IPS DF 6.9 (cell line): ENCODE measurements around the gene ASB6.

Source experiments
- DNase-seq: peaks from one replicate; pipeline ENCODE4 v3.0.0-alpha.2; 2013; ENCODE audit warnings: low read depth, low spot score
- H3K27ac ChIP-seq: one replicate; pipeline ENCODE4 v1.5.1; 2013; ENCODE audit warnings: low read length, control low read depth
- H3K27me3 ChIP-seq: 2 replicates; pipeline ENCODE4 v1.6.1; 2013; ENCODE audit warnings: mild to moderate bottlenecking, low read length; ENCODE audit not compliant: control insufficient read depth, insufficient read depth
- H3K36me3 ChIP-seq: 2 replicates; pipeline ENCODE4 v1.6.1; 2013; ENCODE audit warnings: low read length; ENCODE audit not compliant: control insufficient read depth, insufficient read depth
- H3K4me1 ChIP-seq: 2 replicates; pipeline ENCODE4 v1.6.1; 2013; ENCODE audit warnings: low read length; ENCODE audit not compliant: control insufficient read depth, insufficient read depth
- H3K4me3 ChIP-seq: 2 replicates; pipeline ENCODE4 v1.5.1; 2013; ENCODE audit warnings: mild to moderate bottlenecking, low read length
- H3K9me3 ChIP-seq: 2 replicates; pipeline ENCODE4 v1.6.1; 2013; ENCODE audit warnings: low read length, inconsistent platforms; ENCODE audit not compliant: control insufficient read depth, insufficient read depth
- WGBS: extraction: QIAGEN DNeasy Blood & Tissue Kit; methylation state at CpG from one replicate; pipeline ENCODE4 v1.1.7; 2013; ENCODE audit warnings: mixed read lengths, missing lambda C conversion rate; ENCODE audit not compliant: insufficient read length, insufficient coverage; 5-methylcytosine and 5-hydroxymethylcytosine counted together

Gene ASB6

GRCh38 chr9:129641750-129642585, at the start of gene ASB6:
ASB6 (minus strand) TSS chr9:129642151; CDS start chr9:129641999, 152 bp downstream.
- no CpG with 5 or more reads among the region's 93 CpGs for WGBS
- peaks cover 2% of the 10 kb centered on the region; the same call in 1 of the 2 replicates for H3K4me1 ChIP-seq
- peak within 1 kb of the TSS; percentile 89 for H3K4me3 ChIP-seq
- peak; percentile 96 for DNase-seq
- H3K36me3 ChIP-seq = peaks cover 14% of the 10 kb centered on the region; the same call in 1 of the 2 replicates
- no peak within 1 kb of the TSS for H3K27ac ChIP-seq
- H3K9me3 ChIP-seq = no peaks in the 10 kb centered on the region
- no peaks in the 10 kb centered on the region for H3K27me3 ChIP-seq

DNA sequence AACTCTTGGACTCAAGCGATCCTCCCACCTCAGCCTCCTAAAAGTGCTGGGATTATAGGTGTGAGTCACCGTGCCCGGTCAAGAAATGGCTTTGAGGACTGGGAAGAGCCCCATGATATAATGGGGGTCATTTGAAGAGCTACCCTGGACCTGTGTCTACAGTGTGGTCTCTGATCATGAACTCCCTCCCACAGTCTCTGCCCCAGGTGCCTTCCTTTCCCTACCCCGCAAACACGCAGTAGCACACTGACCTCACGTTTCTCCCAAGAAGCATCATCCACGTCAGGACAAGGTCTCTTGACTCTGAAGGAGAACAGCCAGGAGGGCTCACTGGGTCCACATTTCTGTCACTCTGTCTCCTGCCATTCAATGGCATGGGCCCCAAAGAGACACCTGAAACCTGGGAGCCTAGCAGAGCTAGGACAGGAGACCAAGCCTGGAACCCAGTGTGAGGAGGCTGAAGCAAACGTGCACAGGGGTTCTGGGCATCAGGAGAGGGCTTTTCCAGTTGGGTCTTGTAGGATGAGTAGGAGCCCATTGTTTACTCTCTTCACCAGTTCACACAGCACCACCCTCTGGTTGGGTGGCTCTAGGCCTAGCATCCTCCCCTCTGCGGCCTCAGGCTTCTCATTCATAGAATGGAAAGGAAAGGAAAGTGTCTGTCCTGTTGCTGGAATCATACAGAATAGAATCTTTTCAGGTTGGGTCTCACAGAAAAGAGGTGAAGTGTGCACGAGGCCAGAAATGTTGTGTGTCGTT, 46.5 kb upstream of the ASB6 start:
- H3K4me1 ChIP-seq = no peaks in the 10 kb centered on the region
- H3K27me3 ChIP-seq = no peaks in the 10 kb centered on the region
- H3K4me3 ChIP-seq = no peak overlapping the region
- H3K36me3 ChIP-seq = no peaks in the 10 kb centered on the region
- no CpG with 5 or more reads among the region's 11 CpGs for WGBS
- H3K27ac ChIP-seq = no peak overlapping the region
- DNase-seq = no peak
- H3K9me3 ChIP-seq = no peaks in the 10 kb centered on the region

DNA sequence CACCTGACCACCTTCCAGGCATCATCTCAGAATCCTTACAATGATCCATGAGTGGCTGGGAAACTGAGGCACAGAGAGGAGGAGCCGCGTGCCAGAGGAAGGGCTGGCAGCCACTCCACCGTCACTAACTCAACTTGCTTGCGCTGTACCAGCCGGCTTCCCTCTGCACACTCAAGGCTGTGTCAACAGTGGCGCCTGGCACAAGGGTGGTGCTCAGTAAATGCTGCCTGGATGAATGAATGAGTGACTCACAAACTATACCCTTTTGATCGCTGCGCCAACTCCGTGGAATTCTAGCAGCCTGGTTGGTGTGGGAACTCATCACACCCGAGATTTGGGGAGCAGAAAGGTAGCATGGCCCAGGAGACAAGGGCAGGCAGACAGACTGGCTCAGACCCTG, 45.4 kb upstream of the ASB6 start:
- no peaks in the 10 kb centered on the region for H3K36me3 ChIP-seq
- H3K27me3 ChIP-seq = no peaks in the 10 kb centered on the region
- no peak for DNase-seq
- H3K4me1 ChIP-seq = no peaks in the 10 kb centered on the region
- H3K9me3 ChIP-seq = no peaks in the 10 kb centered on the region
- H3K4me3 ChIP-seq = no peak overlapping the region
- no peak overlapping the region for H3K27ac ChIP-seq
- no CpG with 5 or more reads among the region's 10 CpGs for WGBS

DNA sequence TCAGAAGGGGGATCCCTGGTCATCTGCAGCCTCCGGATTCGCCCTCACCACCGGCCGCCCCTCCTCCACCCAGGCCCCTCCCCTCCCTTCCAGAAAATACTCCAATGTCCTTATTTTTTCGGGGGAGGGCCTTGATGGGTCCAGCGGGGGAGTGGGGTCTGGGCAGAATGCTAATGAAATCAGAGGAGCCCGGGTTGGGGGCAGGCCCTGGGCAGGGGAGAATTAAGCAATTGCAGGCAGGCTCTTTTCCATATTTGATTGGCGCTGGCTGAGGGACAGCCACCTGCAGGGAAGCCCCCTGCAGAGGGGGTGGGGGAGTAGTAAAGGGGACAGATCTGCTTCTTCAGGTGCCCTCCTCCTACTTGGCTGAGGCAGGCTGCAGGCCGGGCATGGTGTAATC, 44.8 kb upstream of the ASB6 start:
- Histone ChIP-seq H3K36me3 (no peaks in the 10 kb centered on the region), H3K27me3 (no peaks in the 10 kb centered on the region), H3K27ac (no peak overlapping the region), H3K9me3 (no peaks in the 10 kb centered on the region), H3K4me3 (no peak overlapping the region), H3K4me1 (no peaks in the 10 kb centered on the region)
- no peak for DNase-seq
- WGBS = no CpG with 5 or more reads among the region's 9 CpGs

DNA sequence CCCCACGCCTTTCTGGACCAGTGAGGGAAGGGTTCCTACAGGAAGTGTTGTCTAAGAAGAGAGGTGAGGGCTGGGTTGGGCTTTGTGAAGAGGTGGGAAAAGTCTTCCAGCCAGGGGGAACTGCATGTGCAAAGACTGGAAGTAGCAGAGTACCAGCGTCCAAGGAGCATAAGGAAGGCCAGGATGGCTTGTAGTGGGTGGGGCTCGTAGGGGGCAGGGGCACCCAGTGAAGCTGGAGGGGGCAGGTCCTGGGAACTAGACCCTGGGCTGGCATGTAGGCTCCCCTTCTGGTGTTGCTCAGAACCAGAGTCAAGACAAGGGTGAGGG, 43.9 kb upstream of the ASB6 start:
- Histone ChIP-seq H3K36me3 (no peaks in the 10 kb centered on the region), H3K27ac (no peak overlapping the region), H3K4me1 (no peaks in the 10 kb centered on the region), H3K27me3 (no peaks in the 10 kb centered on the region), H3K9me3 (no peaks in the 10 kb centered on the region), H3K4me3 (no peak overlapping the region)
- whole genome bisulfite sequencing = no CpG with 5 or more reads among the region's 3 CpGs
- no peak for DNase-seq

DNA sequence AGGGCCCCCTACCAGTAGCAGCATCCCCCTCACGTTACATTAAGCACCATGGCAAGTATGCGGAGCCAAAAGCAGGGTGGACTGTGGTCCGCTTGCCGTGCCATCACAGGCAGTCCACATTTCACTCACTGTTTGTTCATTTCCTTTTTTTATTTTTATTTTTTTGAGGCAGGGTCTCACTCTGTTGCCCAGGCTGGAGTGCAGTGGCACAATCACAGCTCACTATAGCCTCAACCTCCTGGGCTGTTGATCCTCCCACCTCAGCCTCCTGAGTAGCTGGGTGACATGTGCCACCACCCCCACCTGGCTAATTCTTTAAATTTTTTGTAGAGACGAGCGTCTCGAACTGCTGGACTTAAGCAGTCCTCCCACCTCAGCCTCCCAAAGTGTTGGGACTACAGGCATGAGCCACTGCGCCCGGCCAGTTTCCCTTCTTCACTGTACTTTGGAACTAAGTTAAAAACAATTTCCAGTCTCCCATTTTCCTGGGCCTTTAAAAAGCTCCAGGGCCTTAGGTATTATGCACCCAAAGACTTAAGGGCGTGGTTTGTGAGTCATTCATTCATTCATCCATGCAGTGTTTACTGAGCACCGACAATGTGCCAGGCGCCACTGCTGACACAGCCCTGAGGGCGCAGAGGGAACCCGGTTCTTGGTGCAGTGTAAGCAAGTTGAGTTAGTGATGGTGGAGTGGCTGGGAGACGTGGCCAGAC, 43.4 kb upstream of the ASB6 start:
- Histone ChIP-seq H3K27me3 (no peaks in the 10 kb centered on the region), H3K36me3 (no peaks in the 10 kb centered on the region), H3K27ac (no peak overlapping the region), H3K4me1 (no peaks in the 10 kb centered on the region), H3K9me3 (no peaks in the 10 kb centered on the region), H3K4me3 (no peak overlapping the region)
- no peak for DNase-seq
- no CpG with 5 or more reads among the region's 15 CpGs for WGBS

DNA sequence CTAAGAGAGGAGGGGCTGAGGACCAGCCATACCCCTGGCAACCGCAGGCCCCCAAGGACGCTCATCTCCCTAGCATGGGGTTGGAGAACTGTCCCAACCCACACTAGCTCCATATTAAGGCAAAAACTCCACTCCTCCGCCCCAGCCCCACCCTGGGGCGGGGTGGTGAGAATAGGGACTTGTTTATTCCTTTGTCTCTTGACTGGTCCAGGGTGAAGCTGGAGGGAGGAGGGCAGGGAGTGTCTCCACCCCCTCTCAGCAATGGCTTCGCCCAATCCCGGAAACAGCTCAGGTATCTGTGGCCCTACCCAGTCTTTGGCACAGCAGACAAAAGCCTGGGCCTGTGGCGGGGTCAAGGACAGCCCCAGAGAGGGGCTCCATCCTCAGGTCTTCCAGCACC, 40.4 kb upstream of the ASB6 start:
- Histone ChIP-seq H3K9me3 (no peaks in the 10 kb centered on the region), H3K4me1 (no peaks in the 10 kb centered on the region; the same call in 1 of the 2 replicates), H3K27ac (no peak overlapping the region), H3K36me3 (no peaks in the 10 kb centered on the region), H3K4me3 (no peak overlapping the region), H3K27me3 (no peaks in the 10 kb centered on the region)
- no peak for DNase-seq
- no CpG with 5 or more reads among the region's 7 CpGs for WGBS

DNA sequence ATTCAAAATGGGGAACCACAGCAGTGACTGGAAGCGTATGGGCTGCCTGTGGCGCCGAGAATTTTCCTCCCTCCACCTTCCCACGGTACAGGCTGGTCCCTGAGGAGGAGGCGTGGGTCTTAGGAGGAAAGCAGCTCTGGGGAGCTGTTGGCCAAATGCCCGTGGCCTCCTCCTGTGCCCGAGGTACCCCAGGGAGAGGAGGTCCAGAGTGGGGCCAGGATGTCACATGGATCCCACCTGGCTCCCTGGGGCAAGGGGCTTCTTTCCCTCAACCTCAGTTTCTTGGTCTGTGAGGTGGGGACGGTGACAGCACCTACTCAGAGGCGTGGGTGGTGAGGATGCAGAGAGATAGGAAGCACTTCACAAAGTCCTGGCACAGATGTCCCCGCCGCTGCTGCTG, 40.0 kb upstream of the ASB6 start:
- Histone ChIP-seq H3K27me3 (no peaks in the 10 kb centered on the region), H3K4me1 (no peaks in the 10 kb centered on the region; the same call in 1 of the 2 replicates), H3K4me3 (no peak overlapping the region), H3K36me3 (no peaks in the 10 kb centered on the region), H3K9me3 (no peaks in the 10 kb centered on the region), H3K27ac (no peak overlapping the region)
- WGBS = no CpG with 5 or more reads among the region's 11 CpGs
- DNase-seq = no peak

- DNase-seq = no peak
- Histone ChIP-seq H3K27ac (no peak overlapping the region), H3K36me3 (no peaks in the 10 kb centered on the region), H3K4me3 (no peak overlapping the region), H3K9me3 (no peaks in the 10 kb centered on the region), H3K4me1 (no peaks in the 10 kb centered on the region; the same call in 1 of the 2 replicates), H3K27me3 (no peaks in the 10 kb centered on the region)
- WGBS = no CpG with 5 or more reads among the region's 9 CpGs
Measured at GRCh38 chr9:129679537-129679936, 37.6 kb upstream of the ASB6 start.

GRCh38 chr9:129678844-129679243, 36.9 kb upstream of the ASB6 start:
- H3K36me3 ChIP-seq = no peaks in the 10 kb centered on the region
- H3K9me3 ChIP-seq = no peaks in the 10 kb centered on the region
- H3K27me3 ChIP-seq = no peaks in the 10 kb centered on the region
- no peak overlapping the region for H3K27ac ChIP-seq
- no peaks in the 10 kb centered on the region; the same call in 1 of the 2 replicates for H3K4me1 ChIP-seq
- DNase-seq = no peak
- WGBS = no CpG with 5 or more reads among the region's 9 CpGs
- H3K4me3 ChIP-seq = no peak overlapping the region
